ENCODE data around the gene GLIPR1L1.

GRCh38 chr12:75389061-75389460, 54.6 kb downstream of the GLIPR1L1 start:
- no peak for TF ChIP-seq ATF2 (tag by site-specific recombination; IDR thresholded peaks at IDR 0.05; ENCODE audit: low read depth)
- TF ChIP-seq MZF1 (tag by site-specific recombination; IDR thresholded peaks at IDR 0.05; ENCODE audit: borderline replicate concordance), result no peak
- no peak for TF ChIP-seq CTCF (tag by site-specific recombination; IDR thresholded peaks at IDR 0.05)
